ENCODE measurements around the gene DIP2B. TPM values are rescaled to one million over a fixed set of nuclear protein-coding genes. Genes with fewer than 3 reads are reported as not detected.
A peak's percentile ranks its signal among the peaks of the same experiment; 100 is the strongest.
"Not testable (repeated sequence)": the region's sequence is repeated elsewhere in the genome, so short reads cannot be mapped to it uniquely, and the experiment has no call there.

DIP2B gene
- polyA plus RNA-seq, 5 donors = 22.3 to 39.5 (median 33.3) TPM

DNA sequence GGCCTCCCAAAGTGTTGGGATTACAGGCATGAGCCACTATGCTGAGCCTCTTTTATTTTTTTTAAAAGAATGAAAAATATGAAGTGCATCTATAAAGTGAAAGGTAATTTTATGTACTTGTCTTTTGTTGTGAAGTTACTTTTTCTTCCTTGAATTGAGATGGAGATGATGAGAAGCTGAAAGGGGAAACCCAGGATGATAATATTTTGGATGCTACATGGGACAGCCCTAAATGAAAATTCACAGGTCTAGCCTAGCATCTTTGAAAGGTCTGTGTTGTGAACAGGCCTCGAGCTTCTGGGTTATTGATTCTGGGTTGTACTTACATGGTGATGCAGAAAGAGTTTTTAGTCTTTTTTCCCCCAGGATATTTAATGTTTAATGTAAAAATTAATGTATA lies 14.6 kb downstream of the DIP2B start:
- DNase-seq = no peak

DNA sequence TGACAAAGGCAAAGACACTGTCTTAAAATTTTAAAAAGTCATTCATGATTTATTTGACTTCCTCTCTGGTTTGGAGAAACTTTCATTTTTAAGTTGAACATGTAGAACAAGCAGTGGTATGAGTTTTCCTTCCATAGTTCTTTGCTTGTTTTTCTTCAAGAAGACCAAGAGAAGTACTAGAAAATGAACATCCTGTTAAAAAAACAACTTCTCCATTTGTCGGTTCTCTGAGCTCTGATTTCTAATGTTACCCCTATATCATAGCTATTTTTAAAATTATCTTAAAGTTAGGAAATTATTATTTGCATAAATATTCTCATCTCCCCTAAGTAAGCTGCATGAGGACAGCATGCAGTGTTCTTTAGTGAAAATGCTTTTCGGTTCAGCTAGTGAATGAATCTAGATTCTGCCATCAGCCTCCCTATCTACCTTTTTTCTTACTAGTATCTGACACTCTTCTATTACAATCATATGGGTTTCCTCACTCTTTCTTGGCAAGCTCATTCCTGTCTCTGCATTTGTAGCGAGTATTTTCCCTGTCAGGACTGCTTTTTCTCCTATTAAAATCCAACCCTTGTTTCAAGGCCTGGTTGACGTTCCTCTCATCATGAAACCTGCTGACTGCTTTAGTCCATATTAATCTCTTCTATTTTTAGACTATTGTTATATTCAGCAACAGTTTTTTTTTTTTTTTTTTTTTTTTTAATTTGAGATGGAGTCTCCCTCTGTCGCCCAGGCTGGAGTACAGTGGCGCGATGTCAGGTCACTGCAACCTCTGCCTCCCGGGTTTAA lies 15.8 kb downstream of the DIP2B start:
- peak in 1 of 2 donors; percentile 23 for DNase-seq

DNA sequence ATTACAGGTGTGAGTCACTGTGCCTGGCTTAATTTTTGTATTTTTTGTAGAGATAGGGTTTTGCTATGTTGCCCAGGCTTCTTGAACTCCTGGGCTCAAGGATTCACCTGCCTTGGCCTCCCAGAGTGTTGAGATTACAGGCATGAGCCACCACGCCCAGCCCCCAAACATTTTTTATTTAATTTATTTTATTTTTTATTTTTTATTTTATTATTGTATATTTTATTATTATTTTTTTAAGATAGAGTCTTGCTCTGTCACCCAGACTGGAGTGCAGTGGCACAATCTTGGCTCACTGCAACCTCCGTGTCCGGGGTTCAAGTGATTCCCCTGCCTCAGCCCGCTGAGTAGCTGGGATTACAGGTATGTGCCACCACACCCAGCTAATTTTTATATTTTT lies 17.0 kb downstream of the DIP2B start:
- not testable (repeated sequence) for DNase-seq

DNA sequence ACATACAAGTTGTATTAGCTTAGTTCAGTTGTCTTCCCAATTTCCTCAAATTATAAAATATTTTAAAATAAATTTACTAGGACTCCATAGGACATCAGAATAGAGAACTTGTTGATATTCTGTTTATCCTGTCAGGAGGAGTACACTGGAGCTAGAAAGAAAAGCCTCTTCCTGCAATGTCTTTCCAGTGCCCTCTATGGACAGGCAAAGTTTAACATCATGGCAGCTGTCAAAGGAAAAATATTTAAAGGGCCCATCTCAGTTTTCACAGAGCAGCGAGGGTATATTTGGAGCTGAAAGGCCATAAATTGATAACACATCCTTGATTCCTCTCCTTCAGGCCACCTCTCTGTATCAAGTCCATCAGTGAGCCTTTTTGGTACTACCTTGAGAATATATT lies 19.0 kb downstream of the DIP2B start:
- no peak for DNase-seq

DNA sequence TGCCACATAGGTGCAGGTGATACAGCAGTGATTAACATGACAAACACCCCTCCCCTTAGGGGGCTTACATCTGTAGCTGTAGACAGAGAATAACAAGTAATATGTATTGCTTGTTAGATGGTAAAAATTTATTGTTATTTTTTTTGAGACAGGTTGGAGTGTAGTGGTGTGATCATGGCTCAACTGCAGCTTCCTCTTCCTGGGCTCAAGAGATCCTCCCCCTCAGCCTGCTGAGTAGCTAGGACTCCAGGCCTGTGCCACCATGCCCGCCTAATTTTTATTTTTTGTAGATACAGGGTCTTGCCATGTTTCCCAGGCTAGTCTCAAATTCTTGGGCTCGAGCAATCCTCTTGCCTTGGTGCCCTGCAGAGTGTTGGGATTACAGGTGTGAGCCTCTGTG lies 19.8 kb downstream of the DIP2B start:
- DNase-seq = no peak

DNA sequence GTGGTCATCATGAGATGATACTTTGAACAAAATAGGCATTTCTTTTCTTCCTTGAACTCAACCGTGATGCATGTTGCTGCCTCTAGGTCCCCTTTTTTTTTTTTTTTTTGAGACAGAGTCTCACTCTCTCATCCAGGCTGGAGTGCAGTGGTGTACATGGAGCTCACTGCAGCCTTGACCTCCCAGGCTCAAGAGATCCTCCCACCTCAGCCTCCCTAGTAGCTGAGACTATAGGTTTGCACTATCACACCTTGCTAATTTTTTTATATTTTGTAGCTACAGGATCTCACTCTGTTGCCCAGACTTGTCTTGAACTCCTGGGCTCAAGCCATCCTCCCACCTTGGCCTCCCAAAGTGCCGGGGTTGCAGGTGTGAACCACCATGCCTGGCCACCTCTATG lies 20.6 kb downstream of the DIP2B start:
- no peak for DNase-seq

DNA sequence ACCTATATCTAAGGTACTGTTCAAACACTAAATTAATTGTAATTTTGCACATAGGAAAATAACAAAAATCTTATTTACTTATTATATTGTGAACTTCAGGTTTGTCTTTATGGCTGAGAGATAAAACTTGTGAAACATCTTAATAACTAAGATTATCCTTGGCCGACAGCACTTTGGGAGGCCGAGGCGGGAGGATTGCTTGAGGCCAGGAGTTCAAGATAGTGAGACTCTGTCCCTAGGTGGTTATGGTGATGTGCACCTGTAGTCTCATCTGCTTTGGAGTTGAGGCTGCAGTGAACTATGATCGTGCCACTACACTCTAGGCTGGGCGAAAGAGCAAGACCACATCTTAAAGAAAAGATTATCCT lies 22.6 kb downstream of the DIP2B start:
- DNase-seq = no peak

DNA sequence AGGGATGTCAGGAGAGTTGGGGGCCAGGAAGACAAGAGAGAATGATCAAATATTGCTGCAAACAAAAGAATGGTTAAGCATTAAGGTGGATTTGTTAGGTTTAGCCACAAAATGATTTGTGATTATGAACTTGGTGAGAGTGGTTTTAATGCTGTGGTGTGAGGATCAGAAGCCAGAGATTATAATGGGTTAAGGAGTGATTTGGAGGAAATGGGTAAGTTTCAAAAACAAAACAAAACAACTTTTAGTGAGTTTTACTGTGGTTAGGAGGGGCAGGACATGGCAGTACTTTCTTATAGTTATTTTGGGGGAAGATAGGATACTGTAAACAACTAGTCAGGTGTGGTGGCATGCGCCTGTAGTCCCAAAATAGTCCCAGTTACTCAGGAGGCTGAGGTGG lies 24.0 kb downstream of the DIP2B start:
- no peak for DNase-seq

DNA sequence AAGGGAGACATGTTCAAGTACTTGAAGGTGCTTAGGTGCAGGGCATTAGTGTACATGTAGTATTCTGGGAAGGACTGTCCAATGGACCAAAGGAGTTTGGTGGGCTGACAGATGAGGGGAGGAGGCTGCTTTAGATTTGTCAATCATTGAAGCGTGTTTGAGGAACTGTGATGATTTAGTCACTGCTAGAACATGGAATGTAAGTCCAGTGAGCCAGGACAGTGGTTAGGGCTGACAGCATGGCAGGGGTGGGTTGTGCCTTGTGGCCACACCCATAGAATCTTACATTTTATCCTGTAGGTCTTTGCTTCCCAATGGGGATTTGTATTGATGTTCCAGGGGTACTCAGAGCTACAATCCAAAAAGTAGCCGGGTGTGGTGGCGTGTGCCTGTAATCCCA lies 24.6 kb downstream of the DIP2B start:
- no peak for DNase-seq

DNA sequence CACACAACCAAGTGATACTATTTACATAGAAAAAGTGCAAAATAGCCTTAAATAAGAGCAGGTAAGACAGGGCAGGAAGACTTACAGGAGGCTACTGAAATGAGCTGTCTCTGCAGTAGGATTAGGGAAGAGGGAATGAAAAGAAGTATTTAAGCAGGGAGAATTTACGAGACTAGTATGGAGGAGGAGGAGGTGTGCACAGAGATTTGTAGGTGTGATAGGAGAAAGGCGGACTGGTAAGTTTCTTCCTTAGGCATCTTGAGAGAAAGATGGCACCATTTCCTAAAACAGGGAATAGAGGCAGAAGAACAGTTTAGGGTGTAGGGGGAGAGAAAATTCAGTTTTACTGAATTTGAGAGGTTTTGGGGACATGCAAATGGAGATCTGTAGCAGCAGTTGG lies 25.7 kb downstream of the DIP2B start:
- DNase-seq = no peak

DNA sequence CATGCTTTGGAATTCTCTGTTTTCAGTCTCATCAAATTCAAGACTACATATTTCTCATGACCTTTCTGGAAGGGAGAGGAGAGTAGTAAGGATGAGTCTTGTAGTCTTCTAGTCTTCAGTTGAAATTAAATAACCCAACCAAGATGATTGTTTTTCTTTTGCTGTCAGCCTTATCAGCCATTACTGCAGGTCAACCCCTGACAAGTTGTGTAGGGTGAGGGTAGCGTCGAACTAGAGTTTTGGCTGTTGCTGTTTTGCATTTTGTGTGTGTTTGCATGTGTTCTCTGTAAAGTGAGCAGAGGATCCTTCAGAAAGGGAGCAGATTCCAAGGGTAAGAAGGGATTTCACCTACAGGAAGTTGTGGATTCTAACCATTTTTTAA lies 28.4 kb downstream of the DIP2B start:
- no peak for DNase-seq

DNA sequence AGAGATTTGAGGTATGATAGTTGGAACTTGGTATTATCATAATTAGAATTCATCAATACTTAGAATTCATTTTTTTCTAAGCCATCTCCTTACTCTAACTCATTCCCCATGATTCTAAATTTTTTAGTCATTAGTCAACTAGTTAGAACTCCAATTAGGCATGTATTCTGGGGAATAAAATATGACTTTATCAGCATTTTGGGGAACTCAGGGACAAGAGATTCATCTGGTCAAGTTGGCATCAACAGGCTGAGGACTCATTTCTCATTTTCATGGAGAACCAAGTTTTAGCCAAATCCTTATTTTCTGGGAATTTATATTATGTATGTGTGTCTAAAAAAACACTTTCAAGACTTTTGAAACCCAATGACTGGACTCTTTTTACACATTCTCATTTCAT lies 29.2 kb downstream of the DIP2B start:
- no peak for DNase-seq

DNA sequence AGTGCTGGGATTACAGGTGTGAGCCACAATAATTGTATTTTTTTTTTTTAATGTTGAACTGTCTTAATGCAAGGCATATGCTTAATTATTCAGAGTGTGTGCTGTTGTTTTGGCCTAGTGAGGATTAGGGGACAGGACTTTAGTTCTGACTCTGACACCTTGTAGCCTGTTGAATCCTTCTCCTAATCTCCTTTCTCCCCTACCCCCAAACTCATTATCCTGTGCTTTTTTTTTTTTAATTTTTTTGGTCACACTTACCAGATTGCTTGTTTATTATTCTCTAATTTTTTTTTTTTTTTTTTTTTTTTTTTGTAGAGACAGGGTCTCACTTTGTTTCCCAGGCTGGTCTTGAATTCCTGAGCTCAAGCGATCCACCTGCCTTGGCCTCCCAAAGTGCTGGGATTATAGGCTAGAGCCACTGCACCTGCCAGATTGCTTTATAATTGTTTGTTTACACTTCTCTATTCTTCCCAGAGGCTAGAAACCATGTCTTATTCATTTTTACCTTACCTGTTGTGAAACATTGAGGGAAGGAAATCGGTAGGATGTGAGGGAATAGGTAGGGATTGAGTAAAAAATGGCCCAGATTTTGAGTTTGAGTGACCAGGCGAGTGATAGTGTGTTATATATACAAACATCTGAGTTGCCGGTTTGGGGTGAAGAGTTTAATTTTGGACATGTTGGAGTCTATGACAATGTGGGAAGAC lies 32.2 kb downstream of the DIP2B start:
- no peak for DNase-seq

DNA sequence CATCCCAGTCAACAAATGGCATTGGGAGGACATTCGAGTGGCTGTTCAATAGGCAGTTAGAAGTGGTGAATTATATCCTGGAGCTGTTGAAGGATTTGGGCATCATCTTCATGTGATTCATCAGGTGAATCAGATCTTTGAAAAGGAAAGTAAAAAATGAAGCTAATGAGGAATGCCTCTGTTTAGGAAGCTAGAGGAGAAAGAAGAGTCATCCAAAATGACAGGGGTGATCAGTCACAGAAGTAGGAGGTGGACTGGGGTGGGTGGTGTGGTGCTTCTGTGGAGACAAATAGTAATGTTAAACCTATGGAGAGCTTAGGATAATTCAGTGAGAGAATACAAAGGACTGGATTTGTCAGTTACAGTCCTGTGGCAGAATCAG lies 32.7 kb downstream of the DIP2B start:
- no peak for DNase-seq

DNA sequence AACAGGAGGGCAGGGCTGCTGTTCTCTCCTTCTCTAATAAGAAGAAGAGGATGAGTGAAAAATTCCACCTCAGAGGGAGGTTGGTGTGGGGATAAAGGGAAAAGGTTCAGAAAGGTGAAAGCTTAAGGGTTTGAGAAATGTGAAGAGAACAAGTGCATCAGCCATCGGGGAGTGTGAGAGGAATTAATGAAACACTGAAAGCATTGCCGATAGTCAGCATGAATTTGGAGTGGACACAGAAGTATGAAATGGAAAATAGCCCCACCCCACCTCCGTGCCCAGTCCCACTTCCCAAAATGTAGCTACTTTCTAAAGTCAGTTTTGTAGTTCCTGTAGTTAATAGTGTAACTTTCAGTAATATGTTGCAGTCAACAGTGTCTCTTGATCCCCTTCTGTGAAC lies 33.4 kb downstream of the DIP2B start:
- DNase-seq = no peak

DNA sequence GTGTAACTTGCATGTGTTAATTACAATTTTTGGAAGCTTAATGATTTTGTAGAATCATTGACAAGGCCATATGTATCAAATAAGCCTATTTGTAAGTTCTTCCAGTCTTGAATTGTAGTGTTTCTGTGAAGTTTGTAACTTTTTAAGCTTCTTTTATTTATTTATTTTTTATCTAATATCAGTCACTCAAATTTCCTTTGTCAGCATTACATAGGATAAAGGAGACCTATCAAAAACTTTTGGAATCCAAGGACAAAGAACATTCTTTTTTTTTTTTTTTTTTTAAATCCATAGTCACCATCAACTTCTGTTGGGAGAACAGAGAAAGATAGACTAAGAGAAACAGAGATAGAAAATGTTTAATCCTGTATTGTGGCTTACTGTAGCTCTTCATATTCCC lies 36.4 kb downstream of the DIP2B start:
- no peak for DNase-seq

DNA sequence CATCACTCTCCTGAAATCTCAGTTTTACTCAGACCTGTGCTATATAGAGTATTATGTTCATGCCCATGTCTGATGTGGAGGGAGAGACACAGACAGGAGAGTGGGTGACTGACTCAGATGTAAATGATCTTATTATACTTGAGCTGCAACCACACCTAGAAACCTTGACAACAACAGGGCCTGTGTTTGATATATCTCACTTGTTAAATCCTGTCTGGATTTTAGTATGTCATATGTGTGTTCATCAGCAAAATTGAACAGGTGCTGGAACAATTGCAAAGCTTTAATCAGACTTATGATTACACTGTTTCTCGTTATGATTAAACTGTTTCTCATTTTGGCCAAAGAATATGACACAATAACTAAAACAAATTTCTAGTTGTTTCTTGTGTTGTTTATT lies 37.7 kb downstream of the DIP2B start:
- DNase-seq = no peak

DNA sequence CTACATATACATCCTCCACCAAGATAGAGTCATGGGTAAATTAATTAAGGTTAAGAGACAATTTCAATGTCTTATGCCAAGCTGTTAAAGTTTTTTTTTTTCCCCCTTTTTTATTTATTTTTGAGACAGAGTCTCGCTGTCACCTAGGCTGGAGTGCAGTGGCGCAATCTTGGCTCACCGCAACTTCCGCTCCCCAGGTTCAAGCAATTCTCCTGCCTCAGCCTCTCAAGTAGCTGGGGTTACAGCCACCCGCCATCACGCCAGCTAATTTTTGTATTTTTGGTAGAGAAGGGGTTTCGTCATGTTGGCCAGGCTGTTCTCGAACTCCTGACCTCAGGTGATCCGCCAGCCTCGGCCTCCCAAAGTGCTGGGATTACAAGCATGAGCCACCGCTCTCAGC lies 38.4 kb downstream of the DIP2B start:
- not testable (repeated sequence) for DNase-seq

DNA sequence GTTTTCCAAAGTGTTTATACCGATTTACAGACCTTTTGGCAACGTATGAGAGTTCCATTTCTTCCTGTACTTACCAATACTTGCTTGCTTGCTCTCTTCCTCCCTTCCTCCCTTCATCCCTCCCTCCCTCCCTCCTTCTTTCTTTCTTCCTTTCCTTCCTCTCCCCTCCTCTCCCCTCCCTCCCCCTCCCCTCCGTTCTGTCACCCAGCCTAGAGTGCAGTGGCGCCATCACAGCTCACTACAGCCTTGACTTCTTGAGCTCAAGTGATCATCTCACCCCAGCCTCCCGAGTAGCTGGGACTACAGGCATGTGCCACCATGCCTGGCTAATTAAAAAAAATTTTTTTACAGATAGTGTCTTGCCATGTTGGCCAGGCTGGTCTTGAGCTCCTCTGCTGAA lies 40.4 kb downstream of the DIP2B start:
- no peak for DNase-seq

DNA sequence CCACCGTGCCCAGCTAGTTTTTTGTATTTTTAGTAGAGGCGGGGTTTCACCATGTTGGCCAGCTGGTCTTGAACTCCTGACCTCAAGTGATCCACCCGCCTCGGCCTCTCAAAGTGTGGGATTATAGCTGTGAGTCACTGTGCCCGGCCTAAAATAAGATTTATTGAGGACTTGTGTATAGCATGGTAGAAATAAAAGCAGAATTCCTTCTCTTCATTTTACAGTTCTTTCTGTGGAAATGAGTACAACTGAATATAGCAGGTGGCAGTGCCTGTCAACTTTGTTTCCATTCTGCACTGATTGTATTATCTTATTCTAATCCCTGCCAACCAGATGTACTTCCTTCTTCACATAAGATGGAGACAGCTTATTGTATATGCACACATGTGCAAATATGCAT lies 41.0 kb downstream of the DIP2B start:
- DNase-seq = no peak

DNA sequence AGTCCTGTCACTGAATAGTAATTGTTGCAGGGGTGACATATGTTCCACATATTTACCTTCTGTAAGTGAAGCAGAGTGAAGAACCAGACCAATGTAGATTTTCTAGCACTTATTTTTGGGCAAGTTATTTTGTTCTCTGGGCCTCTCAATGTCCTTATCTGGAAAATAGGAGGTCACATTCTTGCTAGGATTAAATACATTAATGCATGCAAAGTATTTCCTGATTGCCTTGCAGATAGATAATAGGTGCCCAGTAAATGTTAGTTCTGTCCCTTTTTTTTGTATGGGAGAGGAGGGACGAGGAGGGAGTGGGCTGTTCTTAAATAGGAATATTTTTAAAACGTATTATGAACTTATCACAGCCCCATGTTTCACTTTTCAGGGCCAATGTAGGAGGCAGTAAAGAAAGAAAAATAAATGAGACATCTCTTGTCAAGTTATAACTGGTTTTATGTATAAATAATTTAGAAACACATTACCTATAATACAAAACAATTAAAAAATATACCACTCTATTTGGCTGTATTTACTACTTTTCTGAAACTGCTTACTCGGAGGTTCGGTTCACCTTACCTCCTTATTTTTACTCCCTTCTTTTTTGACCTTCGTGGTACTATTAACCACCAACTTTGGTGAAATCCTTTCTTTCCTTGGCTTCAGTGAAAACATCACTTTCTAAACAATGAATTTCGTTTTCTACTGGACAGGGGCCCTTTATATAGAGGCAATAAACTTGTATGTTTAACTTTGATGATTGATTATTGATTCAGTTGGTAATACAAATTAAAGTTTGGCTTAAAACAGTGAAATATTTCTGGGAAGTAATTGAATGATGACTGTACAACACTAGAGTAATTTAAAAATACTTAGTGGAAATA lies 41.9 kb downstream of the DIP2B start:
- DNase-seq = no peak

DNA sequence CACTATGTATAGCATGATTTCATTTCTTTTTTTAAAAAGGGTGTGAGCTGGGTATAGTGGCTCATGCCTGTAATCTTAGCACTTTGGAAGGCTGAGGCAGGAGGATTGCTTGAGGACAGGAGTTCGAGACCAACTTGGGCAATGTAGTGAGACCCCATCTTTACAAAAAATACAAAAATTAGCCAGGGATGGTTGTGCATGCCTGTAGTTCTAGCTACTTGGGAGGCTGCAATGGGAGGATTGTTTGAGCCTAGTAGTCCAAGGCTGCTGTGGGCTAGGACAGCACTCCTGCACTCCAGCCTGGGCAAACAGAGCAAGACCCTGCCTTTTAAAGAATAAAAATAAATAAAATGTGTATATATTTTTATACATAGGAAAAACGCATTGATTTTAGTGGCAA lies 43.0 kb downstream of the DIP2B start:
- no peak for DNase-seq

DNA sequence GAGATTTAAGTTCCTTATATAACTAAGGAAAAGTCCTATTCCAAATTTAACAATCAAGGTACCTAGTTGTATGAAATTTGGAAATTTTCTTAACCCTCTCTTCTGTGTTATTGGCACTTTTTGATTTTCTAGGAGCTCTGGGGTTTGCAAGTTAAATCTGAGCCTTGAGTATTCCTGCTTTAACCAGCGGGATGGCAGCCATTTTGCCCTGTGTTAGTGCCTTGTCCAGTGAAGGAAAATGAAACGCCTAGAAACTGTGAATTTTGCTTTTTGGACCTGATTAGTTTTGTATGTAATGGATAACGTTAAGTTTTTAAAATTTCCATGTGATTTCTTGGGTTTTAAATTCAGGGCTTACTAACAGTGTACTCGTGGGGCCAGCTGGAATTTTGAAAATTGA lies 45.1 kb downstream of the DIP2B start:
- DNase-seq = no peak
